ENCODE results near the gene ATP1B1.

DNA sequence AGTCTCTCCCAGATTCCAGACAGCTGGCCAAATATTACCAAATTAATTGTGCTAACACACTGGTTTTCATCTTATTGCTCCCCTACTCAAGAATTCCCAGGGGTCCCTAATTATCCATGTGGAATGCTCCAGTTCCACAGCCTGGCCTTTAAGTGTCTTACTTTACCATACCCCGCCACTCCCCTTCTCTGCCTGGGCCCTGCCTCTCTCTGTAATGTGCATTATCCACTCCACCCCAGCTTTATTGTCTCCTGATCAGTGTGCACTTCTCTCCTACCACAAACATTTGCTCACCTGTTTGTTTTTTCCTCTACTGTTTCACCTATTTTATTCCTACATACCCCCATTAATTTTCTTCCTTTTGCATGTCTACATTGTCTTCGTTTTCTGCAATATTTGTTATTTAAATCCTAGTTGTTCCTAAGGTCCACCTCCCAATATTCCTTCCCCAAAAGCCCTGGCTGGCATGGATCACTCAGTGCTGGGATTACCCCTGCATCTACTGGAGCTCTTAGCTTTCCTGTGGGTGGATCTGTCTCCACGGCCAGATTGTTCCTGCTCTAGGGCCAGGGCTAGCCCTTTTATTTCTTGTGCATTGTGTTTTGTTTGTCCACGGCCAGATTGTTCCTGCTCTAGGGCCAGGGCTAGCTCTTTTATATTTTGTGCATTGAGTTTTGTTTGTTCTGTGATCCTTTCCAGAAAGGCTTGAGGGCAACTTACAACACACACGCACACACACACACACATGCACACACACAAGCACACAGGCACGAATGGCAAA lies 33.4 kb upstream of the ATP1B1 start:
- TF ChIP-seq, protein P1, sequence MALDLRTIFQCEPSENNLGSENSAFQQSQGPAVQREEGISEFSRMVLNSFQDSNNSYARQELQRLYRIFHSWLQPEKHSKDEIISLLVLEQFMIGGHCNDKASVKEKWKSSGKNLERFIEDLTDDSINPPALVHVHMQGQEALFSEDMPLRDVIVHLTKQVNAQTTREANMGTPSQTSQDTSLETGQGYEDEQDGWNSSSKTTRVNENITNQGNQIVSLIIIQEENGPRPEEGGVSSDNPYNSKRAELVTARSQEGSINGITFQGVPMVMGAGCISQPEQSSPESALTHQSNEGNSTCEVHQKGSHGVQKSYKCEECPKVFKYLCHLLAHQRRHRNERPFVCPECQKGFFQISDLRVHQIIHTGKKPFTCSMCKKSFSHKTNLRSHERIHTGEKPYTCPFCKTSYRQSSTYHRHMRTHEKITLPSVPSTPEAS (tag by site-specific recombination; IDR thresholded peaks at IDR 0.05), result no peak
- TF ChIP-seq, protein P2, sequence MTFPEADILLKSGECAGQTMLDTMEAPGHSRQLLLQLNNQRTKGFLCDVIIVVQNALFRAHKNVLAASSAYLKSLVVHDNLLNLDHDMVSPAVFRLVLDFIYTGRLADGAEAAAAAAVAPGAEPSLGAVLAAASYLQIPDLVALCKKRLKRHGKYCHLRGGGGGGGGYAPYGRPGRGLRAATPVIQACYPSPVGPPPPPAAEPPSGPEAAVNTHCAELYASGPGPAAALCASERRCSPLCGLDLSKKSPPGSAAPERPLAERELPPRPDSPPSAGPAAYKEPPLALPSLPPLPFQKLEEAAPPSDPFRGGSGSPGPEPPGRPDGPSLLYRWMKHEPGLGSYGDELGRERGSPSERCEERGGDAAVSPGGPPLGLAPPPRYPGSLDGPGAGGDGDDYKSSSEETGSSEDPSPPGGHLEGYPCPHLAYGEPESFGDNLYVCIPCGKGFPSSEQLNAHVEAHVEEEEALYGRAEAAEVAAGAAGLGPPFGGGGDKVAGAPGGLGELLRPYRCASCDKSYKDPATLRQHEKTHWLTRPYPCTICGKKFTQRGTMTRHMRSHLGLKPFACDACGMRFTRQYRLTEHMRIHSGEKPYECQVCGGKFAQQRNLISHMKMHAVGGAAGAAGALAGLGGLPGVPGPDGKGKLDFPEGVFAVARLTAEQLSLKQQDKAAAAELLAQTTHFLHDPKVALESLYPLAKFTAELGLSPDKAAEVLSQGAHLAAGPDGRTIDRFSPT (tag by site-specific recombination; IDR thresholded peaks at IDR 0.05), result no peak
- TF ChIP-seq ZNF274 (IDR thresholded peaks at IDR 0.05; ENCODE audit: low read length) (no peak), ZNF274 (tag by site-specific recombination; IDR thresholded peaks at IDR 0.05; ENCODE audit: borderline replicate concordance) (no peak)
